IPS-18c (cell line): ENCODE measurements around the gene RCAN3.
"Not testable (repeated sequence)": the region's sequence is repeated elsewhere in the genome, so short reads cannot be mapped to it uniquely, and the experiment has no call there.

Source experiments
- H3K4me3 ChIP-seq: 2 replicates; pipeline ENCODE4 v1.7.0; 2013; ENCODE audit warnings: low read depth, mild to moderate bottlenecking, low read length, moderate library complexity; ENCODE audit not compliant: insufficient read depth
- H3K9me3 ChIP-seq: one replicate; pipeline ENCODE4 v1.6.1; 2013; ENCODE audit warnings: mild to moderate bottlenecking, low read length, moderate library complexity; ENCODE audit not compliant: control insufficient read depth, insufficient read depth

The RCAN3 gene

GRCh38 chr1:24502709-24503058, at the start of gene RCAN3:
Gene RCAN3 (plus strand): TSS chr1:24502836. CDS start chr1:24514373, 11,537 bp downstream.
- H3K4me3 ChIP-seq: peak within 1 kb of the TSS; percentile 75
- H3K9me3 ChIP-seq: no peaks in the 10 kb centered on the region

- Histone ChIP-seq H3K9me3 (no peaks in the 10 kb centered on the region), H3K4me3 (no peak overlapping the region)
Measured at GRCh38 chr1:24452922-24453485, 49.6 kb upstream of the RCAN3 start.

- Histone ChIP-seq H3K4me3 (no peak overlapping the region), H3K9me3 (no peaks in the 10 kb centered on the region)
Measured at GRCh38 chr1:24454673-24455072, 48.0 kb upstream of the RCAN3 start.

- H3K9me3 ChIP-seq: no peaks in the 10 kb centered on the region
- no peak overlapping the region for H3K4me3 ChIP-seq
Measured at GRCh38 chr1:24455272-24455671, 47.4 kb upstream of the RCAN3 start.

- Histone ChIP-seq H3K9me3 (no peaks in the 10 kb centered on the region), H3K4me3 (no peak overlapping the region)
Measured at GRCh38 chr1:24457866-24458265, 44.8 kb upstream of the RCAN3 start.

- H3K4me3 ChIP-seq: no peak overlapping the region
- H3K9me3 ChIP-seq: no peaks in the 10 kb centered on the region
Measured at GRCh38 chr1:24459551-24460266, 42.9 kb upstream of the RCAN3 start.

- not testable (repeated sequence) for H3K4me3 ChIP-seq, H3K9me3 ChIP-seq
Measured at GRCh38 chr1:24462128-24462527, 40.5 kb upstream of the RCAN3 start.

GRCh38 chr1:24463776-24464735, 38.6 kb upstream of the RCAN3 start:
- no peaks in the 10 kb centered on the region for H3K9me3 ChIP-seq
- peak overlapping the region; percentile 29; the same call in 1 of the 2 replicates for H3K4me3 ChIP-seq

- H3K9me3 ChIP-seq: no peaks in the 10 kb centered on the region
- H3K4me3 ChIP-seq: no peak overlapping the region
Measured at GRCh38 chr1:24465099-24465498, 37.5 kb upstream of the RCAN3 start.

GRCh38 chr1:24465638-24466037, 37.0 kb upstream of the RCAN3 start:
- Histone ChIP-seq H3K9me3 (no peaks in the 10 kb centered on the region), H3K4me3 (no peak overlapping the region)

GRCh38 chr1:24468685-24469316, 33.8 kb upstream of the RCAN3 start:
- no peaks in the 10 kb centered on the region for H3K9me3 ChIP-seq
- H3K4me3 ChIP-seq: no peak overlapping the region

- Histone ChIP-seq H3K9me3 (no peaks in the 10 kb centered on the region), H3K4me3 (no peak overlapping the region)
Measured at GRCh38 chr1:24470592-24470991, 32.0 kb upstream of the RCAN3 start.

- Histone ChIP-seq H3K4me3 (no peak overlapping the region), H3K9me3 (no peaks in the 10 kb centered on the region)
Measured at GRCh38 chr1:24472527-24473251, 29.9 kb upstream of the RCAN3 start.

- Histone ChIP-seq H3K4me3 (no peak overlapping the region), H3K9me3 (no peaks in the 10 kb centered on the region)
Measured at GRCh38 chr1:24474193-24474592, 28.4 kb upstream of the RCAN3 start.

- H3K9me3 ChIP-seq: no peaks in the 10 kb centered on the region
- H3K4me3 ChIP-seq: no peak overlapping the region
Measured at GRCh38 chr1:24475700-24476099, 26.9 kb upstream of the RCAN3 start.

GRCh38 chr1:24476571-24476970, 26.1 kb upstream of the RCAN3 start:
- no peak overlapping the region for H3K4me3 ChIP-seq
- no peaks in the 10 kb centered on the region for H3K9me3 ChIP-seq

- Histone ChIP-seq H3K4me3 (no peak overlapping the region), H3K9me3 (no peaks in the 10 kb centered on the region)
Measured at GRCh38 chr1:24477309-24477708, 25.3 kb upstream of the RCAN3 start.
